Upper lobe of left lung (tissue), 4 donors: Measurements from ENCODE around the gene PLCB4.

Source experiments
- POLR2A ChIP-seq, 4 donors: fragments of 450-650 bp; IDR thresholded peaks; one replicate each; pipeline ENCODE4 v1.5.1; 2016 to 2017; ENCODE audit warnings: antibody characterized with exemption in 4 of 4, mild to moderate bottlenecking in 2 of 4
- TF ChIP-seq, protein P1 (sequence below), 6 experiments: fragments of 450-650 bp in 4 of 6; fragments of 200-600 bp in 2 of 6; sonication (generic) in 2 of 6; IDR thresholded peaks; one replicate each; pipeline ENCODE4 v1.5.1; 2016 to 2019; ENCODE audit warnings: antibody characterized with exemption in 6 of 6

DNA sequence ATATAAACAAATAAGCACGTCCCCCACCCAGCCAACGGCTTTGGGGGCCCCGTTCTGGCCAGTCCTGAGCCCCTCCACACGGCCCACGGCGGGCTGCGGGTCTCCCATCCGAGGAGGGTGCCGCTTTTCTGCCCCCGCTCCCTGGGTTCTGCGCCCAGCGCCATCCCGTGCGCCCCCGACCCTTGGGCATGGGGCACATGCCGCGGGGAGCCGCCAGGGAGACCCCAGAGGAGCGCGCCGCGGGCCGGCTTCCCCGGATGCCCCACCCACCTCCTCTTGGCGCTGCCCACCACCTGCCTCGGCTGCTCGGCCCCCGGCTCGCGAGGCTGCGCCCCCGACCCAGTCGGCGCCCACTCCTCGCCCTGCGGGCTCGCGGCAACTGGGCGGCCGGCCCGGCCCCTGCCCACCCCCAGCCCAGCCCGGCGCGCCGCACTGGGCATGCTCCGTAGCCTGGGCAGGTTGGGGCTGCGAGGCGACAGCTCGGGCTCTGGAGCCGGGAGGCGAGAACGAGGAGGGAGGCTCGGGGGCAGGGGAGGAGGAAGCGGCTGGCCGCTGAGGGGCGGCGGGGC, 570 bp upstream of the PLCB4 start:
- TF ChIP-seq, protein P1, sequence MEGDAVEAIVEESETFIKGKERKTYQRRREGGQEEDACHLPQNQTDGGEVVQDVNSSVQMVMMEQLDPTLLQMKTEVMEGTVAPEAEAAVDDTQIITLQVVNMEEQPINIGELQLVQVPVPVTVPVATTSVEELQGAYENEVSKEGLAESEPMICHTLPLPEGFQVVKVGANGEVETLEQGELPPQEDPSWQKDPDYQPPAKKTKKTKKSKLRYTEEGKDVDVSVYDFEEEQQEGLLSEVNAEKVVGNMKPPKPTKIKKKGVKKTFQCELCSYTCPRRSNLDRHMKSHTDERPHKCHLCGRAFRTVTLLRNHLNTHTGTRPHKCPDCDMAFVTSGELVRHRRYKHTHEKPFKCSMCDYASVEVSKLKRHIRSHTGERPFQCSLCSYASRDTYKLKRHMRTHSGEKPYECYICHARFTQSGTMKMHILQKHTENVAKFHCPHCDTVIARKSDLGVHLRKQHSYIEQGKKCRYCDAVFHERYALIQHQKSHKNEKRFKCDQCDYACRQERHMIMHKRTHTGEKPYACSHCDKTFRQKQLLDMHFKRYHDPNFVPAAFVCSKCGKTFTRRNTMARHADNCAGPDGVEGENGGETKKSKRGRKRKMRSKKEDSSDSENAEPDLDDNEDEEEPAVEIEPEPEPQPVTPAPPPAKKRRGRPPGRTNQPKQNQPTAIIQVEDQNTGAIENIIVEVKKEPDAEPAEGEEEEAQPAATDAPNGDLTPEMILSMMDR (IDR thresholded peaks at IDR 0.05), result peak in 1 of 6 experiments; percentile 11
- no peak for TF ChIP-seq POLR2A (IDR thresholded peaks at IDR 0.05)
